GM12878 (cell line): ENCODE results near the gene SLC35E4. TPM values are rescaled to one million over a fixed set of nuclear protein-coding genes. Genes with fewer than 3 reads are reported as not detected.

Source experiments
- ATAC-seq: fragments of 200-7000 bp; cut with Tn5 transposase; 3 replicates; pipeline ENCODE4 v1.9.1; 2020; ENCODE audit warnings: mild to moderate bottlenecking, moderate library complexity
- BruUV-seq: library from RNA; stranded (reverse); fragments of 400-500 nt; replicated peaks from 2 replicates; lab custom pipeline; 2021; lab: Mats Ljungman, UMichigan
- CTCF ChIA-PET: fragments of 300-600 bp; sonication (Branson Sonifier 250); formaldehyde crosslinking; extraction: SDS; loops from one replicate; lab custom pipeline; 2021; ENCODE audit warnings: inconsistent platforms; lab: Yijun Ruan, JAX
- POLR2A ChIA-PET: fragments of 350-600 bp; formaldehyde crosslinking; extraction: SDS; loops from one replicate; lab custom pipeline; 2021; ENCODE audit warnings: inconsistent platforms; lab: Charles Lee
- RAD21 ChIA-PET: fragments of 300-600 bp; sonication (Branson Sonifier 250); formaldehyde crosslinking; loops from one replicate; lab custom pipeline; 2023; ENCODE audit warnings: antibody characterized with exemption; ENCODE audit not compliant: unreplicated experiment; lab: Charles Lee
- SMC1A ChIA-PET: fragments of 300-600 bp; sonication (Branson Sonifier 250); formaldehyde crosslinking; loops from one replicate; lab custom pipeline; 2023; ENCODE audit not compliant: unreplicated experiment, uncharacterized antibody; lab: Charles Lee
- DNase-seq: peaks from one replicate; pipeline ENCODE4 v3.0.0-alpha.2; 2011; ENCODE audit warnings: low read depth, low spot score
- FAIRE-seq: peaks from 3 replicates; lab custom pipeline; 2011; peaks lifted over from hg19 to GRCh38; lab: Jason Lieb, UNC
- H2AFZ ChIP-seq: 2 replicates; pipeline ENCODE4 v1.6.0; 2011; ENCODE audit warnings: low read depth, low read length, control low read depth; ENCODE audit not compliant: control insufficient read depth
- H3K27ac ChIP-seq: 2 replicates; pipeline ENCODE4 v1.5.1; 2011; ENCODE audit warnings: control low read depth; ENCODE audit not compliant: control insufficient read depth, insufficient read depth
- H3K27me3 ChIP-seq, 2 experiments: replicated peaks in 1 of 2; 2 replicates each; pipeline versions ENCODE4 v1.6.0 to v1.6.1; 2011; ENCODE audit warnings: low read length in 1 of 2; ENCODE audit not compliant: control insufficient read depth in 2 of 2, insufficient read depth in 2 of 2
- H3K36me3 ChIP-seq, 2 experiments: 2 replicates each; pipeline ENCODE4 v1.5.1; 2011; ENCODE audit warnings: low read length in 1 of 2; ENCODE audit not compliant: control insufficient read depth in 2 of 2, insufficient read depth in 2 of 2
- H3K4me1 ChIP-seq: 2 replicates; pipeline ENCODE4 v1.6.1; 2011; ENCODE audit warnings: mild to moderate bottlenecking, low read length, moderate library complexity, mixed read lengths; ENCODE audit not compliant: control insufficient read depth, insufficient read depth
- H3K4me2 ChIP-seq: 2 replicates; pipeline ENCODE4 v1.6.0; 2011; ENCODE audit warnings: control low read depth; ENCODE audit not compliant: control insufficient read depth, insufficient read depth
- H3K4me3 ChIP-seq: fragments of 200-600 bp; sonication (generic); 2 replicates; pipeline ENCODE4 v1.5.1; 2016
- H3K79me2 ChIP-seq: 2 replicates; pipeline ENCODE4 v1.6.0; 2011; ENCODE audit warnings: low read length; ENCODE audit not compliant: control insufficient read depth, insufficient read depth
- H3K9ac ChIP-seq: 2 replicates; pipeline ENCODE4 v1.8.0; 2011; ENCODE audit warnings: low read length, control low read depth, mixed read lengths; ENCODE audit not compliant: control insufficient read depth, insufficient read depth
- H3K9me3 ChIP-seq: replicated peaks from 3 replicates; pipeline ENCODE4 v1.5.1; 2011; ENCODE audit warnings: mild to moderate bottlenecking, low read length; ENCODE audit not compliant: control insufficient read depth, insufficient read depth
- H4K20me1 ChIP-seq: 2 replicates; pipeline ENCODE4 v1.6.0; 2011; ENCODE audit not compliant: control insufficient read depth, insufficient read depth
- BCL11A ChIP-seq: IDR thresholded peaks from 2 replicates; pipeline ENCODE4 v1.6.1; 2011; ENCODE audit warnings: low read depth, low read length
- FOXM1 ChIP-seq: IDR thresholded peaks from 2 replicates; pipeline ENCODE4 v1.6.1; 2012; ENCODE audit warnings: low read depth, mild to moderate bottlenecking, inconsistent platforms, low read length, moderate library complexity
- IRF3 ChIP-seq: fragments of 450-650 bp; IDR thresholded peaks from 2 replicates; pipeline ENCODE4 v1.6.1; 2014; ENCODE audit warnings: mild to moderate bottlenecking
- LARP7 ChIP-seq: fragments of 450-650 bp; IDR thresholded peaks from 2 replicates; pipeline ENCODE4 v1.6.1; 2017; ENCODE audit warnings: mild to moderate bottlenecking
- MTA3 ChIP-seq: IDR thresholded peaks from 2 replicates; pipeline ENCODE4 v1.6.1; 2012; ENCODE audit warnings: low read length, inconsistent platforms, borderline replicate concordance
- MYC ChIP-seq: IDR thresholded peaks from 2 replicates; pipeline ENCODE4 v1.6.1; 2011; ENCODE audit warnings: mild to moderate bottlenecking, low read length, moderate library complexity, inconsistent platforms; ENCODE audit not compliant: insufficient read depth, insufficient replicate concordance, insufficient read length, severe bottlenecking
- NBN ChIP-seq: fragments of 450-650 bp; IDR thresholded peaks from 2 replicates; pipeline ENCODE4 v1.6.1; 2016
- NFYB ChIP-seq: IDR thresholded peaks from 2 replicates; pipeline ENCODE4 v1.6.1; 2011; ENCODE audit warnings: low read depth, mild to moderate bottlenecking, low read length, improper control_type of control experiment, moderate library complexity; ENCODE audit not compliant: insufficient read depth
- RCOR1 ChIP-seq: conservative IDR thresholded peaks from 2 replicates; pipeline ENCODE4 v1.6.1; 2012; ENCODE audit warnings: low read depth, low read length, improper control_type of control experiment
- RELA ChIP-seq: fragments of 450-650 bp; IDR thresholded peaks from 2 replicates; pipeline ENCODE4 v1.8.0; 2014; ENCODE audit warnings: borderline replicate concordance; ENCODE audit not compliant: partially characterized antibody
- RFX5 ChIP-seq: IDR thresholded peaks from 2 replicates; pipeline ENCODE4 v1.6.1; 2011; ENCODE audit warnings: low read depth, low read length, improper control_type of control experiment
- RUNX3 ChIP-seq: IDR thresholded peaks from 2 replicates; pipeline ENCODE4 v1.6.1; 2012; ENCODE audit warnings: low read length, inconsistent platforms
- SIX5 ChIP-seq: IDR thresholded peaks from 2 replicates; pipeline ENCODE4 v1.6.1; 2011; ENCODE audit warnings: mild to moderate bottlenecking, low read depth, low read length, moderate library complexity; ENCODE audit not compliant: severe bottlenecking
- TCF3 ChIP-seq: IDR thresholded peaks from 2 replicates; pipeline ENCODE4 v1.6.1; 2012; ENCODE audit warnings: low read depth, mild to moderate bottlenecking, low read length, borderline replicate concordance; ENCODE audit not compliant: insufficient read depth
- ZNF207 ChIP-seq: fragments of 450-650 bp; IDR thresholded peaks from 2 replicates; pipeline ENCODE4 v1.6.1; 2014; ENCODE audit warnings: antibody characterized with exemption, mild to moderate bottlenecking, borderline replicate concordance
- WGBS: methylation state at CpG from one replicate; pipeline ENCODE4 v1.1.6; 2016; ENCODE audit warnings: low lambda C conversion rate; ENCODE audit not compliant: insufficient replicate concordance, insufficient coverage; ENCODE audit errors: missing lambda C conversion rate; 5-methylcytosine and 5-hydroxymethylcytosine counted together
- in situ Hi-C: fragments of 300-500 bp; cut with MboI; formaldehyde crosslinking; loops from 9 replicates; pipeline ENCODE4 v1.14.3; 2018; ENCODE audit warnings: mixed read lengths
- intact Hi-C: fragments of 100-400 bp; cut with micrococcal nuclease; formaldehyde crosslinking; loops from one replicate; pipeline ENCODE4 v1.14.2; 2022; ENCODE audit not compliant: unreplicated experiment
- polyA plus RNA-seq, 11 experiments: library from polyadenylated mRNA; depleted of rRNA in 4 of 11; unstranded in 6 of 11; stranded (reverse) in 5 of 11; fragments of >200 nt; fragmentation: Nextera tagmentation in 4 of 11; fragmentation: Illumina TruSeq in 1 of 11; extraction: Ambion mirVana in 4 of 11; extraction: Trizol in 1 of 11; gene quantifications; 1 replicate in 1 of 11; 2 replicates in 10 of 11; pipeline versions ENCODE4 v1.2.1 to v1.2.3, GENCODE V29; 2011 to 2016; ENCODE audit warnings: inconsistent platforms in 2 of 11, missing spikeins in 2 of 11, low read depth in 1 of 11
- total RNA-seq, 4 experiments: library from RNA; depleted of rRNA in 3 of 4; stranded (reverse); fragments of >200 nt in 3 of 4; fragmentation: Illumina TruSeq in 1 of 4; extraction: Trizol in 1 of 4; gene quantifications; 2 replicates each; pipeline versions ENCODE4 v1.2.1 to v1.2.3, GENCODE V29; 2013 to 2021

The SLC35E4 gene
- total and polyA plus RNA-seq, 10 of the 15 experiments (the other 5 are each of a cell fraction or from before 2014, with no cell fraction given), result 0.16 to 5.3 (median 2.9) TPM; not detected in 1

- TF ChIP-seq TCF3, result no peak
- no peak for TF ChIP-seq RELA
- no peak for TF ChIP-seq LARP7
- TF ChIP-seq IRF3, result no peak
- no peak for TF ChIP-seq SIX5
- TF ChIP-seq NBN, result no peak
- TF ChIP-seq RFX5, result no peak
- no peak for TF ChIP-seq BCL11A
- no peak for TF ChIP-seq ZNF207
- TF ChIP-seq RCOR1, result no peak
- TF ChIP-seq NFYB, result no peak
- no peak for TF ChIP-seq RUNX3
- TF ChIP-seq MYC, result no peak
- no peak for TF ChIP-seq MTA3
- no peak for TF ChIP-seq FOXM1
- TF ChIP-seq, all 136 proteins: peak for 0
- RAD21 ChIA-PET, result no interaction called here
- ATAC-seq (no peak), DNase-seq (no peak), FAIRE-seq (no peak)
- no peaks in the 10 kb centered on the region for H4K20me1 ChIP-seq
- SMC1A ChIA-PET, result interaction anchor here (2.1 kb wide), 1 partner anchor 89 kb away, joined by 10 read pairs; no protein-coding TSS in a partner anchor
- H3K4me3 ChIP-seq, result no peak overlapping the region
- peaks cover 0 to 5% of the 10 kb centered on the region in 2 experiments; a peak in 1 of 4 replicates for H3K36me3 ChIP-seq
- no peak overlapping the region for H2AFZ ChIP-seq
- CTCF ChIA-PET, result interaction anchor here (1.0 to 2.7 kb wide), 2 partner anchors 16 to 31 kb away, joined by 3 to 12 read pairs; partner anchors contain the start of gene SLC35E4
- H3K4me2 ChIP-seq, result no peak overlapping the region
- WGBS, result 87% methylated on average over 4 of the region's 4 CpGs
- no peak overlapping the region for H3K9ac ChIP-seq
- POLR2A ChIA-PET, result no interaction called here
- no peaks in the 10 kb centered on the region for H3K79me2 ChIP-seq
- BruUV-seq, result no TSS peak
- intact Hi-C loops (no loop called here), in situ Hi-C loops (no loop called here)
- H3K4me1 ChIP-seq, result no peaks in the 10 kb centered on the region
- no peak overlapping the region for H3K27ac ChIP-seq
- H3K9me3 ChIP-seq, result no peaks in the 10 kb centered on the region
- H3K27me3 ChIP-seq, result no peaks in the 10 kb centered on the region
Observed at GRCh38 chr22:30665786-30666185, 30.2 kb downstream of the SLC35E4 start.
